Measurements from ENCODE around the gene TBCA. TPM values are rescaled to one million over a fixed set of nuclear protein-coding genes. Genes with fewer than 3 reads are reported as not detected.

Gene TBCA
- total and polyA plus RNA-seq, 9 of the 15 experiments (the other 6 are each of a cell fraction or from before 2014, with no cell fraction given), result 164 to 661 (median 334) TPM

DNA sequence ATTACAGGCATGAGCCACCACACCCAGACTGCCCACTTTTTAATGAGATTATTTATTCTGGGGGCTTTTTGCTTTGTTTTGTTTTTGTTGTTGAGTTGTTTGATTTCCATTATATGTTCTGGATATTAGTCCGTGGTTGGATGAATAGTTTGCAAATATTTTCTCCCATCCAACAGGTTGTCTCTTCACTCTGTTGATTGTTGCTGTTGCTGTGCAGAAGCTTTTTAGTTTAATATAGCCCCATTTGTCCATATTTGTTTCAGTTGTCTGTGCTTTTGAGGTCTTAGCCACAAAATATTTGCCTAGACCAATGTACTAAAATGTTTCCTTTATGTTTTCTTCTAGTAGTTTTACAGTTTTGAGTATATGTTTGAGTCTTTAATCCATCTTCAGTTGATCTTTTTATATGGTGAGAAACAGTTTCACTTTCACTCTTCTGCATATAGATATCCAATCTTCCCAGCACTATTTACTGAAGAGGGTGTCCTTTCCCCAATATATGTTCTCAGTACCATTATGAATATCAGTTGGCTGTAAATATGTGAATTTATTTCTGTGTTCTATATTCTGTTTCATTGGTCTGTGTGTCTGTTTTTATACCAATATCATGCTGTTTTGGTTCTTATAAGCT, 30.2 kb upstream of the TBCA start:
- Histone ChIP-seq H3K9me1 (ENCODE audit: control insufficient read depth, insufficient read depth, low read length) (no peaks in the 10 kb centered on the region), H3K79me2 (ENCODE audit: control insufficient read depth, insufficient read depth, low read length) (no peaks in the 10 kb centered on the region), H2AFZ (ENCODE audit: low read depth, low read length) (no peak overlapping the region), H3K4me2 (ENCODE audit: insufficient read depth, low read length) (no peak overlapping the region), H3K4me1 (replicated peaks in 1 of 2; ENCODE audit: control insufficient read depth in 2 of 2, insufficient read depth in 2 of 2, low read length in 2 of 2) (no peaks in the 10 kb centered on the region; a peak in 1 of 5 replicates), H3K27ac (ENCODE audit: extremely low read depth, low read depth, low read length) (no peak overlapping the region), H4K20me1 (replicated peaks; ENCODE audit: control insufficient read depth, insufficient read depth, low read length) (no peaks in the 10 kb centered on the region), H3K9me3 (replicated peaks; ENCODE audit: control insufficient read depth, insufficient read depth, low read depth, low read length) (no peaks in the 10 kb centered on the region; the same call in 1 of the 2 replicates), H3K9ac (ENCODE audit: insufficient read depth in 1 of 2, low read depth in 2 of 2, low read length in 2 of 2) (no peak overlapping the region), H3K4me3 (no peak overlapping the region), H3K36me3 (ENCODE audit: control insufficient read depth, insufficient read depth, low read length) (no peaks in the 10 kb centered on the region), H3K27me3 (ENCODE audit: control insufficient read depth in 2 of 2, insufficient read depth in 2 of 2, low read length in 2 of 2) (no peaks in the 10 kb centered on the region; a peak in 2 of 5 replicates)
- no TSS peak for BruUV-seq (replicated peaks)
- FAIRE-seq (no peak), ATAC-seq (no peak), DNase-seq (ENCODE audit: extremely low read depth in 1 of 4, low spot score in 3 of 4) (no peak)
- intact Hi-C loops (cut with micrococcal nuclease), result no loop called here
- CTCF ChIA-PET (ENCODE audit: low intra/inter-chr PET ratio), result no interaction called here
- no peak for TF ChIP-seq HDAC3 (IDR thresholded peaks at IDR 0.05; ENCODE audit: borderline replicate concordance, partially characterized antibody)
- no peak for TF ChIP-seq RBFOX2 (IDR thresholded peaks at IDR 0.05; ENCODE audit: low read depth, low read length)
- TF ChIP-seq POLR2G (IDR thresholded peaks at IDR 0.05; ENCODE audit: low read depth, low read length), result no peak
- no peak for TF ChIP-seq ZNF316 (IDR thresholded peaks at IDR 0.05)
- no peak for TF ChIP-seq LCOR (CRISPR knock-in tag; IDR thresholded peaks at IDR 0.05)
- TF ChIP-seq NCOA4 (IDR thresholded peaks at IDR 0.05; ENCODE audit: partially characterized antibody), result no peak
- TF ChIP-seq PTBP1 (IDR thresholded peaks at IDR 0.05; ENCODE audit: low read depth, low read length), result no peak
- no peak for TF ChIP-seq SMARCA4 (IDR thresholded peaks at IDR 0.05)
- no peak for TF ChIP-seq TEAD1 (CRISPR knock-in tag; IDR thresholded peaks at IDR 0.05)
- TF ChIP-seq, protein P1, sequence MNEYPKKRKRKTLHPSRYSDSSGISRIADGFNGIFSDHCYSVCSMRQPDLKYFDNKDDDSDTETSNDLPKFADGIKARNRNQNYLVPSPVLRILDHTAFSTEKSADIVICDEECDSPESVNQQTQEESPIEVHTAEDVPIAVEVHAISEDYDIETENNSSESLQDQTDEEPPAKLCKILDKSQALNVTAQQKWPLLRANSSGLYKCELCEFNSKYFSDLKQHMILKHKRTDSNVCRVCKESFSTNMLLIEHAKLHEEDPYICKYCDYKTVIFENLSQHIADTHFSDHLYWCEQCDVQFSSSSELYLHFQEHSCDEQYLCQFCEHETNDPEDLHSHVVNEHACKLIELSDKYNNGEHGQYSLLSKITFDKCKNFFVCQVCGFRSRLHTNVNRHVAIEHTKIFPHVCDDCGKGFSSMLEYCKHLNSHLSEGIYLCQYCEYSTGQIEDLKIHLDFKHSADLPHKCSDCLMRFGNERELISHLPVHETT (CRISPR knock-in tag; conservative IDR thresholded peaks at IDR 0.05 in 1 of 2, IDR thresholded peaks at IDR 0.05 in 1 of 2), result no peak
- no peak for TF ChIP-seq HDAC1 (IDR thresholded peaks at IDR 0.05)
- TF ChIP-seq RBM39 (optimal IDR thresholded peaks at IDR 0.05; ENCODE audit: low read depth, low read length), result no peak
- TF ChIP-seq ZNF212 (CRISPR knock-in tag; IDR thresholded peaks at IDR 0.05), result no peak
- TF ChIP-seq, protein P2, sequence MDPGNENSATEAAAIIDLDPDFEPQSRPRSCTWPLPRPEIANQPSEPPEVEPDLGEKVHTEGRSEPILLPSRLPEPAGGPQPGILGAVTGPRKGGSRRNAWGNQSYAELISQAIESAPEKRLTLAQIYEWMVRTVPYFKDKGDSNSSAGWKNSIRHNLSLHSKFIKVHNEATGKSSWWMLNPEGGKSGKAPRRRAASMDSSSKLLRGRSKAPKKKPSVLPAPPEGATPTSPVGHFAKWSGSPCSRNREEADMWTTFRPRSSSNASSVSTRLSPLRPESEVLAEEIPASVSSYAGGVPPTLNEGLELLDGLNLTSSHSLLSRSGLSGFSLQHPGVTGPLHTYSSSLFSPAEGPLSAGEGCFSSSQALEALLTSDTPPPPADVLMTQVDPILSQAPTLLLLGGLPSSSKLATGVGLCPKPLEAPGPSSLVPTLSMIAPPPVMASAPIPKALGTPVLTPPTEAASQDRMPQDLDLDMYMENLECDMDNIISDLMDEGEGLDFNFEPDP (CRISPR knock-in tag; IDR thresholded peaks at IDR 0.05), result no peak
- TF ChIP-seq, protein P3, sequence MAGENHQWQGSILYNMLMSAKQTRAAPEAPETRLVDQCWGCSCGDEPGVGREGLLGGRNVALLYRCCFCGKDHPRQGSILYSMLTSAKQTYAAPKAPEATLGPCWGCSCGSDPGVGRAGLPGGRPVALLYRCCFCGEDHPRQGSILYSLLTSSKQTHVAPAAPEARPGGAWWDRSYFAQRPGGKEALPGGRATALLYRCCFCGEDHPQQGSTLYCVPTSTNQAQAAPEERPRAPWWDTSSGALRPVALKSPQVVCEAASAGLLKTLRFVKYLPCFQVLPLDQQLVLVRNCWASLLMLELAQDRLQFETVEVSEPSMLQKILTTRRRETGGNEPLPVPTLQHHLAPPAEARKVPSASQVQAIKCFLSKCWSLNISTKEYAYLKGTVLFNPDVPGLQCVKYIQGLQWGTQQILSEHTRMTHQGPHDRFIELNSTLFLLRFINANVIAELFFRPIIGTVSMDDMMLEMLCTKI (IDR thresholded peaks at IDR 0.05; ENCODE audit: partially characterized antibody), result no peak
- TF ChIP-seq BACH1 (tag; IDR thresholded peaks at IDR 0.05), result no peak
- TF ChIP-seq SPI1 (IDR thresholded peaks at IDR 0.05; ENCODE audit: borderline replicate concordance, low read depth, low read length), result no peak
- 0% methylated on average over 1 of the region's 1 CpG for WGBS (ENCODE audit: insufficient coverage, low coverage, missing lambda C conversion rate)
- in situ Hi-C loops (cut with MboI), result no loop called here
- POLR2A ChIA-PET, result interaction anchor here (0.7 to 1.0 kb wide), 2 partner anchors 249 to 379 kb away, joined by 4 to 5 read pairs; no protein-coding TSS in a partner anchor
